Measurements from ENCODE around the gene CA11. TPM values are rescaled to one million over a fixed set of nuclear protein-coding genes. Genes with fewer than 3 reads are reported as not detected.

The CA11 gene
- total and polyA plus RNA-seq, 2 of the 8 experiments (the other 6 are each of a cell fraction or from before 2014, with no cell fraction given) = 51.7 to 71.4 TPM

- TF ChIP-seq, protein P1, sequence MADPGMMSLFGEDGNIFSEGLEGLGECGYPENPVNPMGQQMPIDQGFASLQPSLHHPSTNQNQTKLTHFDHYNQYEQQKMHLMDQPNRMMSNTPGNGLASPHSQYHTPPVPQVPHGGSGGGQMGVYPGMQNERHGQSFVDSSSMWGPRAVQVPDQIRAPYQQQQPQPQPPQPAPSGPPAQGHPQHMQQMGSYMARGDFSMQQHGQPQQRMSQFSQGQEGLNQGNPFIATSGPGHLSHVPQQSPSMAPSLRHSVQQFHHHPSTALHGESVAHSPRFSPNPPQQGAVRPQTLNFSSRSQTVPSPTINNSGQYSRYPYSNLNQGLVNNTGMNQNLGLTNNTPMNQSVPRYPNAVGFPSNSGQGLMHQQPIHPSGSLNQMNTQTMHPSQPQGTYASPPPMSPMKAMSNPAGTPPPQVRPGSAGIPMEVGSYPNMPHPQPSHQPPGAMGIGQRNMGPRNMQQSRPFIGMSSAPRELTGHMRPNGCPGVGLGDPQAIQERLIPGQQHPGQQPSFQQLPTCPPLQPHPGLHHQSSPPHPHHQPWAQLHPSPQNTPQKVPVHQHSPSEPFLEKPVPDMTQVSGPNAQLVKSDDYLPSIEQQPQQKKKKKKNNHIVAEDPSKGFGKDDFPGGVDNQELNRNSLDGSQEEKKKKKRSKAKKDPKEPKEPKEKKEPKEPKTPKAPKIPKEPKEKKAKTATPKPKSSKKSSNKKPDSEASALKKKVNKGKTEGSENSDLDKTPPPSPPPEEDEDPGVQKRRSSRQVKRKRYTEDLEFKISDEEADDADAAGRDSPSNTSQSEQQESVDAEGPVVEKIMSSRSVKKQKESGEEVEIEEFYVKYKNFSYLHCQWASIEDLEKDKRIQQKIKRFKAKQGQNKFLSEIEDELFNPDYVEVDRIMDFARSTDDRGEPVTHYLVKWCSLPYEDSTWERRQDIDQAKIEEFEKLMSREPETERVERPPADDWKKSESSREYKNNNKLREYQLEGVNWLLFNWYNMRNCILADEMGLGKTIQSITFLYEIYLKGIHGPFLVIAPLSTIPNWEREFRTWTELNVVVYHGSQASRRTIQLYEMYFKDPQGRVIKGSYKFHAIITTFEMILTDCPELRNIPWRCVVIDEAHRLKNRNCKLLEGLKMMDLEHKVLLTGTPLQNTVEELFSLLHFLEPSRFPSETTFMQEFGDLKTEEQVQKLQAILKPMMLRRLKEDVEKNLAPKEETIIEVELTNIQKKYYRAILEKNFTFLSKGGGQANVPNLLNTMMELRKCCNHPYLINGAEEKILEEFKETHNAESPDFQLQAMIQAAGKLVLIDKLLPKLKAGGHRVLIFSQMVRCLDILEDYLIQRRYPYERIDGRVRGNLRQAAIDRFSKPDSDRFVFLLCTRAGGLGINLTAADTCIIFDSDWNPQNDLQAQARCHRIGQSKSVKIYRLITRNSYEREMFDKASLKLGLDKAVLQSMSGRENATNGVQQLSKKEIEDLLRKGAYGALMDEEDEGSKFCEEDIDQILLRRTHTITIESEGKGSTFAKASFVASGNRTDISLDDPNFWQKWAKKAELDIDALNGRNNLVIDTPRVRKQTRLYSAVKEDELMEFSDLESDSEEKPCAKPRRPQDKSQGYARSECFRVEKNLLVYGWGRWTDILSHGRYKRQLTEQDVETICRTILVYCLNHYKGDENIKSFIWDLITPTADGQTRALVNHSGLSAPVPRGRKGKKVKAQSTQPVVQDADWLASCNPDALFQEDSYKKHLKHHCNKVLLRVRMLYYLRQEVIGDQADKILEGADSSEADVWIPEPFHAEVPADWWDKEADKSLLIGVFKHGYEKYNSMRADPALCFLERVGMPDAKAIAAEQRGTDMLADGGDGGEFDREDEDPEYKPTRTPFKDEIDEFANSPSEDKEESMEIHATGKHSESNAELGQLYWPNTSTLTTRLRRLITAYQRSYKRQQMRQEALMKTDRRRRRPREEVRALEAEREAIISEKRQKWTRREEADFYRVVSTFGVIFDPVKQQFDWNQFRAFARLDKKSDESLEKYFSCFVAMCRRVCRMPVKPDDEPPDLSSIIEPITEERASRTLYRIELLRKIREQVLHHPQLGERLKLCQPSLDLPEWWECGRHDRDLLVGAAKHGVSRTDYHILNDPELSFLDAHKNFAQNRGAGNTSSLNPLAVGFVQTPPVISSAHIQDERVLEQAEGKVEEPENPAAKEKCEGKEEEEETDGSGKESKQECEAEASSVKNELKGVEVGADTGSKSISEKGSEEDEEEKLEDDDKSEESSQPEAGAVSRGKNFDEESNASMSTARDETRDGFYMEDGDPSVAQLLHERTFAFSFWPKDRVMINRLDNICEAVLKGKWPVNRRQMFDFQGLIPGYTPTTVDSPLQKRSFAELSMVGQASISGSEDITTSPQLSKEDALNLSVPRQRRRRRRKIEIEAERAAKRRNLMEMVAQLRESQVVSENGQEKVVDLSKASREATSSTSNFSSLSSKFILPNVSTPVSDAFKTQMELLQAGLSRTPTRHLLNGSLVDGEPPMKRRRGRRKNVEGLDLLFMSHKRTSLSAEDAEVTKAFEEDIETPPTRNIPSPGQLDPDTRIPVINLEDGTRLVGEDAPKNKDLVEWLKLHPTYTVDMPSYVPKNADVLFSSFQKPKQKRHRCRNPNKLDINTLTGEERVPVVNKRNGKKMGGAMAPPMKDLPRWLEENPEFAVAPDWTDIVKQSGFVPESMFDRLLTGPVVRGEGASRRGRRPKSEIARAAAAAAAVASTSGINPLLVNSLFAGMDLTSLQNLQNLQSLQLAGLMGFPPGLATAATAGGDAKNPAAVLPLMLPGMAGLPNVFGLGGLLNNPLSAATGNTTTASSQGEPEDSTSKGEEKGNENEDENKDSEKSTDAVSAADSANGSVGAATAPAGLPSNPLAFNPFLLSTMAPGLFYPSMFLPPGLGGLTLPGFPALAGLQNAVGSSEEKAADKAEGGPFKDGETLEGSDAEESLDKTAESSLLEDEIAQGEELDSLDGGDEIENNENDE (IDR thresholded peaks at IDR 0.05; ENCODE audit: insufficient replicate concordance, low read length) = no peak
- TF ChIP-seq BRCA1 (IDR thresholded peaks at IDR 0.05; ENCODE audit: low read depth, low read length) = peak; percentile 44; the same call in 1 of the 2 replicates
- no peak for TF ChIP-seq TEAD4 (IDR thresholded peaks at IDR 0.05; ENCODE audit: low read depth, low read length)
- no peak; a peak in 1 of 3 replicates for TF ChIP-seq POLR2A (IDR thresholded peaks at IDR 0.05; ENCODE audit: control extremely low read depth in 1 of 2, low read depth in 2 of 2, low read length in 2 of 2)
- TF ChIP-seq, protein P2, sequence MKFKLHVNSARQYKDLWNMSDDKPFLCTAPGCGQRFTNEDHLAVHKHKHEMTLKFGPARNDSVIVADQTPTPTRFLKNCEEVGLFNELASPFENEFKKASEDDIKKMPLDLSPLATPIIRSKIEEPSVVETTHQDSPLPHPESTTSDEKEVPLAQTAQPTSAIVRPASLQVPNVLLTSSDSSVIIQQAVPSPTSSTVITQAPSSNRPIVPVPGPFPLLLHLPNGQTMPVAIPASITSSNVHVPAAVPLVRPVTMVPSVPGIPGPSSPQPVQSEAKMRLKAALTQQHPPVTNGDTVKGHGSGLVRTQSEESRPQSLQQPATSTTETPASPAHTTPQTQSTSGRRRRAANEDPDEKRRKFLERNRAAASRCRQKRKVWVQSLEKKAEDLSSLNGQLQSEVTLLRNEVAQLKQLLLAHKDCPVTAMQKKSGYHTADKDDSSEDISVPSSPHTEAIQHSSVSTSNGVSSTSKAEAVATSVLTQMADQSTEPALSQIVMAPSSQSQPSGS (IDR thresholded peaks at IDR 0.05; ENCODE audit: low read length) = no peak
- no peak for TF ChIP-seq RNF2 (IDR thresholded peaks at IDR 0.05; ENCODE audit: borderline replicate concordance, low read depth, low read length, missing control alignments, poor library complexity, severe bottlenecking)
- TF ChIP-seq SUZ12 (IDR thresholded peaks at IDR 0.05; ENCODE audit: low read length) = no peak
- TF ChIP-seq BACH1 (IDR thresholded peaks at IDR 0.05; ENCODE audit: low read length) = no peak; the same call in 1 of the 2 replicates
- TF ChIP-seq HDAC2 (IDR thresholded peaks at IDR 0.05; ENCODE audit: borderline replicate concordance in 1 of 2, low read depth in 2 of 2, low read length in 2 of 2) = no peak
Observed at GRCh38 chr19:48624067-48624594, 21.9 kb downstream of the CA11 start (continued).

Data from H1 (cell line).